ENCODE data around the gene DECR2. TPM values are rescaled to one million over a fixed set of nuclear protein-coding genes. Genes with fewer than 3 reads are reported as not detected.

DECR2 gene, protein sequence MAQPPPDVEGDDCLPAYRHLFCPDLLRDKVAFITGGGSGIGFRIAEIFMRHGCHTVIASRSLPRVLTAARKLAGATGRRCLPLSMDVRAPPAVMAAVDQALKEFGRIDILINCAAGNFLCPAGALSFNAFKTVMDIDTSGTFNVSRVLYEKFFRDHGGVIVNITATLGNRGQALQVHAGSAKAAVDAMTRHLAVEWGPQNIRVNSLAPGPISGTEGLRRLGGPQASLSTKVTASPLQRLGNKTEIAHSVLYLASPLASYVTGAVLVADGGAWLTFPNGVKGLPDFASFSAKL
- 17.9 TPM for total RNA-seq

DNA sequence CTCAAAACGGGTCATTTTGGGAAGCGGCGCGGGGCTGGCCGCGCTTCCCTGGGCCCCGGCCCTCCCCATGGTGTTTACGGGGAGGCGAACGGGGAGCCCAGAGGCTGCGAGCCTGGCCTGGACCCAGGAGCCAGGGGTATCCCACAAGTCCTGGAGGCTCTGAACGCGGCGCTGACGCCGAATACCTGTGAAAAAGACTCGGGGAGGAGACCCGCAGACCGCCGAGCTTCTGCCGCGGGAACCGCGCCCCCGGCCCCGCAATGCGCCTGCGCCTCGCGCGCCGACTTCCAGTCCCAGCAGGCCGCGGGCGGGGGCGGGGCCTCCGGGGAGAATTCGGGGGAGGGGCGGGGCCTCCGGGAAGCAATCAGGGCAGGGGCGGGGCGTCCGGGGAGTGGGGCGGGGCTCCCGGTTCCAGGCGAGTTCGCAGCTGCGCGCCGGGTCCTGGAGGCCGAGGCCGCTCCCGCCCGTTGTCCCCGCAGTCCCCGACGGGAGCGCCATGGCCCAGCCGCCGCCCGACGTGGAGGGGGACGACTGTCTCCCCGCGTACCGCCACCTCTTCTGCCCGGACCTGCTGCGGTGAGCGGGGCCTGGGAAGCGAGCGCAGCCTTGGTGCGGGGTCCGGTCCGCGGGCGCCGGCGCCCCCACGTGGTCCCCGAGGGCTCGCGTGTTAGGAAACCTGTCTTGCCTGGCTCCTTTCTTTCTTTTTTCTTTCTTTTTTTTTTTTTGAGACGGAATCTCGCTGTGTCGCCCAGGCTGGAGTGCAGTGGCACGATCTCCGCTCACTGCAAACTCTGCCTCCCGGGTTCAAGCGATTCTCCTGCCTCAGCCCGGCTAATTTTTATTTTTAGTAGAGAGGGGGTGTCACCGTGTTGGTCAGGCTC, at the start of gene DECR2:
DECR2 (plus strand) TSS at position 418 of the 881 bp plus-strand sequence; CDS start at position 497, 79 bp downstream.
- Histone ChIP-seq H3K27ac (peak within 1 kb of the TSS; percentile 96), H3K4me3 (peak within 1 kb of the TSS; percentile 58 to 83), H3K4me1 (peaks cover 29% of the 10 kb centered on the region), H3K27me3 (no peaks in the 10 kb centered on the region), H3K36me3 (no peaks in the 10 kb centered on the region), H3K9me3 (no peaks in the 10 kb centered on the region)
- peak; percentile 94 to 97 for DNase-seq (ENCODE audit: extremely low spot score in 2 of 2)
- intact Hi-C loops (cut with DNase I), result no loop called here
- TF ChIP-seq POLR2AphosphoS5 (IDR thresholded peaks at IDR 0.05; ENCODE audit: insufficient read depth in 1 of 2, low read depth in 1 of 2) (peak in 1 of 2 donors; percentile 98), POLR2A (IDR thresholded peaks at IDR 0.05) (peak; percentile 66 to 88), CTCF (IDR thresholded peaks at IDR 0.05) (peak; percentile 7 to 44 (median 33))

DNA sequence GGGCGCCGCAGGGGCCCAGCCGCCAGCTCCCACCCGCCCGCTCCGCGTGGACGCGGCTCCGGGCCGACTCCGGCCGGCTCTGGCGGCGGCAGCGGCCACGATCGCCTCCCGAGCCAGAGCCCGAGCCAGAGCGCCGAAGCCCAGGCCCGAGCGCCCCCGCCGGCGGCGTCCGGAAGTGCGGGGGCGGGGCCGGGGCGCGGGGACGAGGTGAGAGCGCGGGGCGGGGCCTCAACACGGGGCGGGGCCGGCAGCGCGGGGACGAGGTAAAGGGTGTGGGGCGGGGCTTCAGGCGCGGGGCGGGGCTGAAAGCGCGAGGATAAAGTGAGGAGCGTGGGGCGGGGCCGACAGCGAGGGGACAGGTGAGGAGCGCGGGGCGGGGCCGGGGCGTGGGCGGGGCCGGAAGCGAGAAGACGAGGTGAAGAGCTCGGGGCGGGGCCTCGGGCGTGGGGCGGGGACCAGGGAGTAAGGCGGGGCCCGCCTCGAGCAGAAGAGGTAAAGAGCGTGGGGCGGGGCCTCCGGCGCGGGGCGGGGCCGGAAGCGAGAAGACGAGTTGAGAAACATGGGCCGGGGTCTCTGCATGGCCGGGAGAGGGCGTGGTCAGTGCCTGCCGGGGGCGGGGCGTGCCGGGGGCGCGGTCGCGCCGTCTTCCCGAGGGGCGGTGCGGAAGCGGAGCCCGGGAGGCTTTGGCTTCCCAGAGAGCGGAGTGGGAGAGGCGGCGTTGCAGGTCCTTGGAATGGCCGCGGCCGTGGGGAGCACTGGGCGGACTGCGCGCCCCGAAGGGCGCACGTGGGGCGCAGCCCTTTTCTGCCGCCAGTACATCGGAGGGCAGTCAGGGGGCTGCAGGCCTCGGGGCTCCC, 48.9 kb upstream of the DECR2 start, which contains the start of gene AXIN1:
AXIN1 (minus strand) TSS at position 177 of the 857 bp plus-strand sequence. CDS start 5,698 bp downstream, outside the sequence.
- peak within 1 kb of the TSS; percentile 76 for H3K27ac ChIP-seq
- peak; percentile 98 to 99 for DNase-seq (ENCODE audit: extremely low spot score in 2 of 2)
- peaks cover 27% of the 10 kb centered on the region for H3K4me1 ChIP-seq
- no peaks in the 10 kb centered on the region for H3K36me3 ChIP-seq
- intact Hi-C loops (cut with DNase I), result loop anchor here (2.0 kb wide), 1 partner anchor 118 kb away; the partner anchor contains the start of gene FAM234A
- peak within 1 kb of the TSS; percentile 65 to 73 for H3K4me3 ChIP-seq
- no peaks in the 10 kb centered on the region for H3K9me3 ChIP-seq
- TF ChIP-seq CTCF (IDR thresholded peaks at IDR 0.05) (peak in 1 of 3 experiments; percentile 12), POLR2AphosphoS5 (IDR thresholded peaks at IDR 0.05; ENCODE audit: insufficient read depth in 1 of 2, low read depth in 1 of 2) (peak in 1 of 2 donors; percentile 86), POLR2A (IDR thresholded peaks at IDR 0.05) (peak in 1 of 2 donors; percentile 72)
- no peaks in the 10 kb centered on the region for H3K27me3 ChIP-seq

DNA sequence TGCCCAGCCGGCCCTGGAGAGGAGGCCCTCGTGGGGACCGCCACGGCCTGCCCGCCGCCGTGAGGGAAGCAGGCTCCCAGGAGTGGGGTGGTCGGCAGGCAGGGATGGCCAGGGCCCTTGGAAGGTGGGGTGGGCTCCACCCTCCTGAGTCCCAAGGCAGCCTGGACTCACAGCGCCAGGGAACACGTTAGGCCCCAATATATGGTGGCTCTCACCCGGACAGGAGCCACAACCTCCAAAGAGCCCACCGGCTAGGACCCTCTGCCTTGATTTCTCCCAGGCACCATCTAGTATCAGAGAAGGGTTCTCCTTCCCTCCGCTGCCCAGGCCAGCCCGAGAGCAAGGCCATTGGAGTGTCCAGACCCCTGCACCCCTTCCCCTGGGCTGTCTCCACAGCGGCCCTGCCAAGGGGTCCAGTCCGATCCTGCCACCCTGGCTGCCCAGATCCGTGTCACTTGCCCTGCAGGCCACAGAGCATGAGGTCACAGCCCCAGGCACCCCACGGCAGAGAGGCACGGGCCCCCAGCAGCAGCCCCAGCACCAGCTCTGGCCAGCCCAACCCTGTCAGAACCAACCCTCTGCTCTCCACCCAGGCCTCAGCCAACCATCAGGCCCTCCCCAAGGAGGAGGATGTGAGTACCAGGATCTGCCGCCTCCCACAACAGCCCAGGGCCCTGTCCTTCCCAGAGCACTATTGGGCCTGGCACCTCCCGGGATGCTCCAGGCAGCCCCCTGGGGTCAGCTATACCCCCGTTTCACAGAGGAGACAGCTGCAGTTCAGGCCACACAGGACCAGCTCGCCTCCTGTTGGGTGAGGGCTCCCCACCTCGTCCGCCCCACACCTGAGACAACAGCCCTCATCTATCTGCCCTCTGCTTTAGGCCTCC, 48.0 kb upstream of the DECR2 start:
- peak in 1 of 2 donors; percentile 63 for TF ChIP-seq POLR2AphosphoS5 (IDR thresholded peaks at IDR 0.05; ENCODE audit: insufficient read depth in 1 of 2, low read depth in 1 of 2)
- TF ChIP-seq POLR2A (IDR thresholded peaks at IDR 0.05), result no peak
- Histone ChIP-seq H3K9me3 (no peaks in the 10 kb centered on the region), H3K27ac (peak overlapping the region; percentile 76), H3K36me3 (no peaks in the 10 kb centered on the region), H3K27me3 (no peaks in the 10 kb centered on the region), H3K4me1 (peaks cover 27% of the 10 kb centered on the region), H3K4me3 (peak overlapping the region; percentile 47 to 73)
- intact Hi-C loops (cut with DNase I), result loop anchor here (2.0 kb wide), 1 partner anchor 119 kb away; the partner anchor contains the start of gene FAM234A
- no peak for DNase-seq (ENCODE audit: extremely low spot score in 2 of 2)

GRCh38 chr16:354291-354881, 47.3 kb upstream of the DECR2 start:
- H3K27me3 ChIP-seq, result no peaks in the 10 kb centered on the region
- intact Hi-C loops (cut with DNase I), result no loop called here
- no peak for TF ChIP-seq POLR2AphosphoS5 (IDR thresholded peaks at IDR 0.05; ENCODE audit: insufficient read depth in 1 of 2, low read depth in 1 of 2)
- no peak for TF ChIP-seq POLR2A (IDR thresholded peaks at IDR 0.05)
- TF ChIP-seq CTCF (IDR thresholded peaks at IDR 0.05), result no peak
- H3K9me3 ChIP-seq, result no peaks in the 10 kb centered on the region
- no peak for DNase-seq (ENCODE audit: extremely low spot score in 2 of 2)
- no peaks in the 10 kb centered on the region for H3K36me3 ChIP-seq
- no peak overlapping the region for H3K4me3 ChIP-seq
- peaks cover 27% of the 10 kb centered on the region for H3K4me1 ChIP-seq
- H3K27ac ChIP-seq, result no peak overlapping the region

Data from vagina (tissue), 2 donors.